Loucy (cell line): Measurements from ENCODE around the gene CCND1.
"Not testable (repeated sequence)": the region's sequence is repeated elsewhere in the genome, so short reads cannot be mapped to it uniquely, and the experiment has no call there.

Experiments
- H2AFZ ChIP-seq: fragments of 200-600 bp; sonication (generic); 2 replicates; pipeline ENCODE4 v1.6.0; 2016; ENCODE audit warnings: antibody characterized with exemption, mild to moderate bottlenecking, low read length, moderate library complexity
- H3F3A ChIP-seq: fragments of 200-600 bp; 2 replicates; pipeline ENCODE4 v1.6.0; 2016; ENCODE audit warnings: antibody characterized with exemption, low read depth, mild to moderate bottlenecking
- H3K27me3 ChIP-seq: fragments of 200-600 bp; sonication (generic); 2 replicates; pipeline ENCODE4 v1.6.1; 2014; ENCODE audit warnings: low read length, mild to moderate bottlenecking; ENCODE audit not compliant: insufficient read depth, poor library complexity, severe bottlenecking
- H3K36me3 ChIP-seq: fragments of 200-600 bp; sonication (generic); 2 replicates; pipeline ENCODE4 v1.6.1; 2016; ENCODE audit warnings: low read length; ENCODE audit not compliant: insufficient read depth
- H3K4me1 ChIP-seq: fragments of 200-600 bp; sonication (generic); 2 replicates; pipeline ENCODE4 v1.5.1; 2014; ENCODE audit warnings: low read length, mild to moderate bottlenecking; ENCODE audit not compliant: insufficient read depth, poor library complexity, severe bottlenecking
- H3K4me2 ChIP-seq: fragments of 200-600 bp; sonication (generic); 2 replicates; pipeline ENCODE4 v1.6.0; 2014; ENCODE audit warnings: antibody characterized with exemption, low read length, low read depth, mild to moderate bottlenecking; ENCODE audit not compliant: poor library complexity, severe bottlenecking
- H3K4me3 ChIP-seq: fragments of 200-600 bp; sonication (generic); 2 replicates; pipeline ENCODE4 v1.5.1; 2014; ENCODE audit warnings: low read length, mild to moderate bottlenecking, mixed read lengths; ENCODE audit not compliant: poor library complexity, severe bottlenecking
- H3K79me2 ChIP-seq: fragments of 200-600 bp; sonication (generic); 2 replicates; pipeline ENCODE4 v1.6.1; 2014; ENCODE audit warnings: low read length; ENCODE audit not compliant: insufficient read depth
- H3K9ac ChIP-seq: fragments of 200-600 bp; sonication (generic); 2 replicates; pipeline ENCODE4 v1.6.0; 2014; ENCODE audit warnings: mild to moderate bottlenecking, low read depth, low read length, moderate library complexity; ENCODE audit not compliant: poor library complexity, severe bottlenecking
- H3K9me2 ChIP-seq: fragments of 200-600 bp; sonication (generic); replicated peaks from 2 replicates; pipeline ENCODE4 v1.6.1; 2016; ENCODE audit warnings: low read depth, low read length, mixed read lengths
- H3K9me3 ChIP-seq: fragments of 200-600 bp; sonication (generic); 2 replicates; pipeline ENCODE4 v1.6.1; 2014; ENCODE audit warnings: mild to moderate bottlenecking, antibody characterized with exemption, low read length, low read depth; ENCODE audit not compliant: insufficient read depth
- H4K20me1 ChIP-seq: fragments of 200-600 bp; sonication (generic); 2 replicates; pipeline ENCODE4 v1.6.0; 2014; ENCODE audit warnings: antibody characterized with exemption, low read length, mild to moderate bottlenecking; ENCODE audit not compliant: insufficient read depth, poor library complexity, severe bottlenecking
- CTCF ChIP-seq: fragments of 200-600 bp; sonication (generic); conservative IDR thresholded peaks from 2 replicates; pipeline ENCODE4 v1.5.1; 2014; ENCODE audit warnings: mild to moderate bottlenecking, antibody characterized with exemption, low read length
- EZH2phosphoT487 ChIP-seq: fragments of 200-600 bp; IDR thresholded peaks from 2 replicates; pipeline ENCODE4 v1.6.1; 2018; ENCODE audit warnings: antibody characterized with exemption, mild to moderate bottlenecking, moderate library complexity, borderline replicate concordance

CCND1 gene

DNA sequence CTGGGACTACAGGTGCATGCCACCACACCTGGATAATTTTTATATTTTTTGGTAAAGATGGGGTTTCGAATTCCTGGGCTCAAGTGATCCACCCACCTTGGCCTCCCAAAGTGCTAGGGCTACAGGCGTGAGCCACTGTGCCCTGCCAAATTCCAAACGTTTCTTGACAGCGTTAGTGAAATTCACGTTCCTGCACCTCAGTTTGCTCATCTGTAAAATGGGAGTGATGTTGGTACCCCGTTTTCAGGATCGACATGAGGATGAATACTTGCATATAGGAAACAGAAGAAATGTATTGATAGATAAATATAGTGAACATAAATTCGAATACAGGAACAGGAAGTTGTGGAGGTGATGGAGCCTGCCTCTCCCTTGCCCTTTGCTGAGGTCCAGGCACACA is 44.4 kb downstream of the CCND1 start:
- Histone ChIP-seq H3K4me1 (no peaks in the 10 kb centered on the region), H4K20me1 (no peaks in the 10 kb centered on the region), H3K36me3 (no peaks in the 10 kb centered on the region), H3K4me3 (no peak overlapping the region), H3K27me3 (no peaks in the 10 kb centered on the region), H2AFZ (peak overlapping the region; percentile 77), H3K79me2 (no peaks in the 10 kb centered on the region), H3K9me3 (no peaks in the 10 kb centered on the region), H3K4me2 (peak overlapping the region; percentile 28), H3F3A (no peaks in the 10 kb centered on the region), H3K9me2 (no peaks in the 10 kb centered on the region), H3K9ac (no peak overlapping the region)
- TF ChIP-seq CTCF: no peak
- no peak for TF ChIP-seq EZH2phosphoT487

- Histone ChIP-seq H3K27me3 (no peaks in the 10 kb centered on the region), H3K9ac (no peak overlapping the region), H3K36me3 (no peaks in the 10 kb centered on the region), H3K4me1 (no peaks in the 10 kb centered on the region), H2AFZ (no peak overlapping the region), H3K9me2 (no peaks in the 10 kb centered on the region), H3K79me2 (no peaks in the 10 kb centered on the region), H3F3A (no peaks in the 10 kb centered on the region), H3K4me3 (no peak overlapping the region), H3K4me2 (peak overlapping the region; percentile 28), H4K20me1 (no peaks in the 10 kb centered on the region), H3K9me3 (no peaks in the 10 kb centered on the region)
- TF ChIP-seq EZH2phosphoT487 (no peak), CTCF (no peak)
Measured at GRCh38 chr11:69686452-69686851, 45.5 kb downstream of the CCND1 start.

- no peaks in the 10 kb centered on the region for H4K20me1 ChIP-seq
- H3K27me3 ChIP-seq: no peaks in the 10 kb centered on the region
- no peaks in the 10 kb centered on the region for H3K9me2 ChIP-seq
- H3K4me3 ChIP-seq: no peak overlapping the region
- no peaks in the 10 kb centered on the region for H3K9me3 ChIP-seq
- H3K79me2 ChIP-seq: no peaks in the 10 kb centered on the region
- H3K4me2 ChIP-seq: no peak overlapping the region
- H3F3A ChIP-seq: no peaks in the 10 kb centered on the region
- no peak overlapping the region for H3K9ac ChIP-seq
- no peak overlapping the region for H2AFZ ChIP-seq
- no peaks in the 10 kb centered on the region for H3K36me3 ChIP-seq
- H3K4me1 ChIP-seq: no peaks in the 10 kb centered on the region
- no peak for TF ChIP-seq CTCF
- no peak for TF ChIP-seq EZH2phosphoT487
Measured at GRCh38 chr11:69686856-69687255, 45.9 kb downstream of the CCND1 start.

GRCh38 chr11:69687969-69688771 is 47.2 kb downstream of the CCND1 start:
- H2AFZ ChIP-seq, H3K4me2 ChIP-seq: not testable (repeated sequence)

More at GRCh38 chr11:69687969-69688771, 47.2 kb downstream of the CCND1 start:
- H3K9me2 ChIP-seq, H3K4me1 ChIP-seq, H3K36me3 ChIP-seq, H4K20me1 ChIP-seq, H3F3A ChIP-seq, H3K4me3 ChIP-seq, H3K79me2 ChIP-seq, H3K9ac ChIP-seq, H3K27me3 ChIP-seq, H3K9me3 ChIP-seq: not testable (repeated sequence)
